Stomach (tissue), 4 donors: Measurements from ENCODE around the gene SLC13A3.

Source experiments
- CTCF ChIP-seq, 7 experiments: fragments of 450-650 bp in 4 of 7; fragments of 200-600 bp in 3 of 7; sonication (generic) in 3 of 7; IDR thresholded peaks; one replicate each; pipeline ENCODE4 v1.5.1; 2016 to 2019; ENCODE audit warnings: antibody characterized with exemption in 7 of 7, control low read depth in 2 of 7, mild to moderate bottlenecking in 1 of 7
- EP300 ChIP-seq: sonication (generic); formaldehyde crosslinking; IDR thresholded peaks from one replicate; pipeline ENCODE4 v1.6.1; 2017; ENCODE audit warnings: antibody characterized with exemption
- POLR2A ChIP-seq, 4 donors: fragments of 450-650 bp; IDR thresholded peaks; one replicate each; pipeline ENCODE4 v1.6.1; 2016; ENCODE audit warnings: antibody characterized with exemption in 4 of 4, control low read depth in 2 of 4, mild to moderate bottlenecking in 1 of 4, moderate library complexity in 1 of 4

DNA sequence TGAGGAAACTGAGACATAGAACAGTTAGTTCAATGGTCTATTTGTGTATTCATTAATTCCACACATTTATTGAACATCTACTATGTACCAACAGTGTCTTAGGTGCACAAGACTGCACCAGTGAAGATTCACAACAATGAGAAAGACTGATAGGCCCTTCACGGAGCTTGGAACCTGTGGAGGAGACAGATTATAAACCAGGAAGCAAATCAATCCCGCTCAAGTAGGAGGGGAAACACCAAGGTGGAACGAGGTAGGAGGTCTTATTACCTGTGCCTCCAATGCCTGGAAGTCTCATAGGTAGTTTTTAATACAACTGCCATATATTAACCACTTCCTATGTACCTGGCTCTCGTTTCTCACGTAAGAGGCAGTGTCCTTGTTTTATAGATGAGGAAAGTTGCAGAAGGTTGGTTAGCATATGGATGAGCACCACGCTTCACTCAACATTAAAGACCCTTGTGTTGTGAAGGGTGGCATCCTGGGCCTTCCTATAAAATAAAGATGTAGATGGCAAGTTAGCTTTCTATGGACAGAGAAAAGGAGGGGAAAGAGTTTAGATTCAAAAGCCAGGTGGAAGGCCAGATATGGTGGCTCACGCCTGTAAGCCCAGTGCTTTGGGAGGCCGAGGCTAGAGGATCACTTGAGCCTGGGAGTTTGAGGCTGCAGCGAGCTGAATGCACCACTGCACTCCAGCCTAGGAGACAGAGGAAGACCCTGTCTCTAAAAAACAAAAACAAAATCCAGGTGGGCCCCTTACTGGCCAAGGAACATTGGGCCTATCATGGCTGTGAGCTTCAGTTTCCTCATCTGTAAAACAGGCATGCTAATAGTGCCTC lies 45.1 kb downstream of the SLC13A3 start:
- no peak for TF ChIP-seq CTCF (IDR thresholded peaks at IDR 0.05)
- no peak for TF ChIP-seq POLR2A (IDR thresholded peaks at IDR 0.05)
- no peak for TF ChIP-seq EP300
